Fibroblast of lung (primary cell): ENCODE data around the gene LTBP2.

Source experiments
- CTCF ChIP-seq, 2 donors: IDR thresholded peaks in 1 of 2; conservative IDR thresholded peaks in 1 of 2; 1 replicate in 1 of 2; 2 replicates in 1 of 2; pipeline ENCODE4 v1.5.1; 2011 to 2012; ENCODE audit warnings: low read length in 2 of 2, control low read depth in 1 of 2, inconsistent platforms in 1 of 2, low read depth in 1 of 2, mild to moderate bottlenecking in 1 of 2
- EZH2 ChIP-seq: IDR thresholded peaks from 2 replicates; pipeline ENCODE4 v1.5.1; 2012; ENCODE audit warnings: low read length, control low read depth, mild to moderate bottlenecking; ENCODE audit errors: missing control alignments

DNA sequence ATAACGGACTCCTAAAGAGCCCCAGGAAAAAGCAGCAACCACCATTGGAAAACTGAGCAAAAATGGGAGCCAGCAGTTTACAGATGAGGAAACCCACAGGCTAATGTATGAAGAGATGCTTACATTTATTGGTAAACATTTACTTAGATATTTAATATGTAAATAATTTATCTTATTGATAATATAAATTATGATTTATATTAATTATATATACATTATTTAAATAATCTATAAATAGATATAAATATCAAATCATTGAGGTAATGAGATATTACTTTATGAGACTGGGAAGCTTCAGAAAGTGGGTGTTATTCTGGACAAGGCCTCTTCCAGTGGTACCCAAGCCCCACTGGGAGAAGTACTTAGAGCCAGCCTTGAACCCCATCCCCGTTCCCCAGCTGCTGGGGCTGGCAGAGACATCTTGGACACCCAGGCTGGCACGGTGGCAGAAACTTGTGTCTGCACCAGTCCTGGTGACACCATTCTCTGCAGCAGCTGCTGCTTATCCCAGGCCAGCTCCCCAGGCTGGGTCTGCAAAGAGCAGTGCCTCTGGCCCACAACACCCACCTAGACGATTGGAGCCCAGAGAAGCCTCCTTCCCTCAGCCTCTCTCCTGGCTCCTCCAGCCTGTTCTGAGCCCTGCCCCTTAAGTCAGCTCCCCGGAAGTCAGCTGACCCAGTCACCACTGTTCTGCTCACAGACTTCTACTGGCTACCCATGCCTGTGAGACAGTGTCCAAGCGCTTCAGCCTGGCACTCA is 92.5 kb downstream of the LTBP2 start:
- no peak for TF ChIP-seq CTCF (conservative IDR thresholded peaks at IDR 0.05 in 1 of 2, IDR thresholded peaks at IDR 0.05 in 1 of 2; ENCODE audit: low read depth in 1 of 2, low read length in 2 of 2)
- TF ChIP-seq EZH2, result no peak
